ENCODE data around the gene MYH8. TPM values are rescaled to one million over a fixed set of nuclear protein-coding genes. Genes with fewer than 3 reads are reported as not detected.

Gene MYH8
- total and polyA plus RNA-seq, 2 donors (not counting 1 experiment from before 2014, with no cell fraction given) = not detected

GRCh38 chr17:10403589-10403988, 18.2 kb downstream of the MYH8 start:
- no peak overlapping the region for H3K4me2 ChIP-seq (ENCODE audit: extremely low read depth, insufficient read depth, low read length)
- H3K27me3 ChIP-seq (ENCODE audit: control insufficient read depth, insufficient read depth, low read length) = no peaks in the 10 kb centered on the region
- H4K20me1 ChIP-seq (ENCODE audit: control insufficient read depth, extremely low read depth, insufficient read depth, low read length) = no peaks in the 10 kb centered on the region
- no peaks in the 10 kb centered on the region for H3K79me2 ChIP-seq (ENCODE audit: control insufficient read depth, insufficient read depth, low read length)
- no peak overlapping the region for H2AFZ ChIP-seq (ENCODE audit: low read length)
- DNase-seq (ENCODE audit: low read depth in 2 of 2) = no peak
- H3K9me3 ChIP-seq (ENCODE audit: control insufficient read depth, insufficient read depth, low read depth, low read length) = no peaks in the 10 kb centered on the region
- H3K4me3 ChIP-seq (replicated peaks in 1 of 4; ENCODE audit: control extremely low read depth in 1 of 4, insufficient read depth in 1 of 4, low read depth in 3 of 4, low read length in 4 of 4) = no peak overlapping the region
- no peaks in the 10 kb centered on the region for H3K36me3 ChIP-seq (ENCODE audit: control insufficient read depth, insufficient read depth, low read length)
- H3K27ac ChIP-seq (ENCODE audit: insufficient read depth, low read length) = no peak overlapping the region
- no peak for TF ChIP-seq CTCF (conservative IDR thresholded peaks at IDR 0.05 in 1 of 2, IDR thresholded peaks at IDR 0.05 in 1 of 2; ENCODE audit: low read depth in 1 of 2, low read length in 2 of 2)
- TF ChIP-seq EZH2 (IDR thresholded peaks at IDR 0.05; ENCODE audit: low read length, missing control alignments) = no peak
- no peak overlapping the region for H3K9ac ChIP-seq (ENCODE audit: insufficient read depth, low read length)
- no peaks in the 10 kb centered on the region for H3K4me1 ChIP-seq (ENCODE audit: control insufficient read depth, extremely low read depth, insufficient read depth, low read length)

- Histone ChIP-seq H3K4me1 (ENCODE audit: control insufficient read depth, extremely low read depth, insufficient read depth, low read length) (no peaks in the 10 kb centered on the region), H3K79me2 (ENCODE audit: control insufficient read depth, insufficient read depth, low read length) (no peaks in the 10 kb centered on the region), H3K9me3 (ENCODE audit: control insufficient read depth, insufficient read depth, low read depth, low read length) (no peaks in the 10 kb centered on the region), H3K27me3 (ENCODE audit: control insufficient read depth, insufficient read depth, low read length) (no peaks in the 10 kb centered on the region), H3K4me2 (ENCODE audit: extremely low read depth, insufficient read depth, low read length) (no peak overlapping the region), H3K36me3 (ENCODE audit: control insufficient read depth, insufficient read depth, low read length) (no peaks in the 10 kb centered on the region), H2AFZ (ENCODE audit: low read length) (no peak overlapping the region), H3K9ac (ENCODE audit: insufficient read depth, low read length) (no peak overlapping the region), H3K4me3 (replicated peaks in 1 of 4; ENCODE audit: control extremely low read depth in 1 of 4, insufficient read depth in 1 of 4, low read depth in 3 of 4, low read length in 4 of 4) (no peak overlapping the region), H4K20me1 (ENCODE audit: control insufficient read depth, extremely low read depth, insufficient read depth, low read length) (no peaks in the 10 kb centered on the region), H3K27ac (ENCODE audit: insufficient read depth, low read length) (no peak overlapping the region)
- no peak for DNase-seq (ENCODE audit: low read depth in 2 of 2)
- TF ChIP-seq CTCF (conservative IDR thresholded peaks at IDR 0.05 in 1 of 2, IDR thresholded peaks at IDR 0.05 in 1 of 2; ENCODE audit: low read depth in 1 of 2, low read length in 2 of 2) (no peak), EZH2 (IDR thresholded peaks at IDR 0.05; ENCODE audit: low read length, missing control alignments) (no peak)
Measured at GRCh38 chr17:10398352-10398751, 23.4 kb downstream of the MYH8 start.

GRCh38 chr17:10396524-10397163, 25.1 kb downstream of the MYH8 start:
- Histone ChIP-seq H3K4me3 (replicated peaks in 1 of 4; ENCODE audit: control extremely low read depth in 1 of 4, insufficient read depth in 1 of 4, low read depth in 3 of 4, low read length in 4 of 4) (no peak overlapping the region), H3K27ac (ENCODE audit: insufficient read depth, low read length) (no peak overlapping the region), H3K4me1 (ENCODE audit: control insufficient read depth, extremely low read depth, insufficient read depth, low read length) (no peaks in the 10 kb centered on the region), H3K36me3 (ENCODE audit: control insufficient read depth, insufficient read depth, low read length) (no peaks in the 10 kb centered on the region), H3K79me2 (ENCODE audit: control insufficient read depth, insufficient read depth, low read length) (no peaks in the 10 kb centered on the region), H3K4me2 (ENCODE audit: extremely low read depth, insufficient read depth, low read length) (no peak overlapping the region), H3K9me3 (ENCODE audit: control insufficient read depth, insufficient read depth, low read depth, low read length) (no peaks in the 10 kb centered on the region), H3K9ac (ENCODE audit: insufficient read depth, low read length) (no peak overlapping the region), H3K27me3 (ENCODE audit: control insufficient read depth, insufficient read depth, low read length) (no peaks in the 10 kb centered on the region), H4K20me1 (ENCODE audit: control insufficient read depth, extremely low read depth, insufficient read depth, low read length) (no peaks in the 10 kb centered on the region), H2AFZ (ENCODE audit: low read length) (no peak overlapping the region)
- no peak for DNase-seq (ENCODE audit: low read depth in 2 of 2)
- no peak for TF ChIP-seq EZH2 (IDR thresholded peaks at IDR 0.05; ENCODE audit: low read length, missing control alignments)
- no peak for TF ChIP-seq CTCF (conservative IDR thresholded peaks at IDR 0.05 in 1 of 2, IDR thresholded peaks at IDR 0.05 in 1 of 2; ENCODE audit: low read depth in 1 of 2, low read length in 2 of 2)

Measured in fibroblast of lung (primary cell).